GM12872 (cell line): ENCODE results near the gene HIVEP1.

Experiments used
- TF ChIP-seq, protein P1 (sequence below): IDR thresholded peaks from 3 replicates; pipeline ENCODE4 v1.5.1; 2011; ENCODE audit warnings: low read depth, mild to moderate bottlenecking, low read length, moderate library complexity; ENCODE audit not compliant: insufficient read depth

Gene HIVEP1

DNA sequence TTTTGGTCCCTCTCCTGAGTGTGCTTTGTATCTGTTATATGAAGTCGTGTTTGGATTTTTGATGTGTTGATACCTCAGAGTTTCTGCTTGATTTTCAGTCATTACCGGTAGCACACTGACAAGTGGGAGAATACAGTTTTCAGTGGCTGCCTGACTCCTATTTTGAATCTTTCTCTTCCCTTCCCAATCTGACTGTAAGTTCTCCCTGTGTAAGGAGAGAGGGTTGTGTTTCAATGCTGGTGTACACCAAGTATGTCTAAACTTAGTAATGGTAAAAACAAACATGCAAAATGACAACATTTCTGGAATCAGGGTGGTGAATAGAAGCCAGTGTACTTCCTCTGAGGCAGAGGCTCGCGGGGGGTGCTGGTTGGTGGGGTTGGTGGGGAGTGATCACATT lies 103.4 kb downstream of the HIVEP1 start:
- TF ChIP-seq, protein P1, sequence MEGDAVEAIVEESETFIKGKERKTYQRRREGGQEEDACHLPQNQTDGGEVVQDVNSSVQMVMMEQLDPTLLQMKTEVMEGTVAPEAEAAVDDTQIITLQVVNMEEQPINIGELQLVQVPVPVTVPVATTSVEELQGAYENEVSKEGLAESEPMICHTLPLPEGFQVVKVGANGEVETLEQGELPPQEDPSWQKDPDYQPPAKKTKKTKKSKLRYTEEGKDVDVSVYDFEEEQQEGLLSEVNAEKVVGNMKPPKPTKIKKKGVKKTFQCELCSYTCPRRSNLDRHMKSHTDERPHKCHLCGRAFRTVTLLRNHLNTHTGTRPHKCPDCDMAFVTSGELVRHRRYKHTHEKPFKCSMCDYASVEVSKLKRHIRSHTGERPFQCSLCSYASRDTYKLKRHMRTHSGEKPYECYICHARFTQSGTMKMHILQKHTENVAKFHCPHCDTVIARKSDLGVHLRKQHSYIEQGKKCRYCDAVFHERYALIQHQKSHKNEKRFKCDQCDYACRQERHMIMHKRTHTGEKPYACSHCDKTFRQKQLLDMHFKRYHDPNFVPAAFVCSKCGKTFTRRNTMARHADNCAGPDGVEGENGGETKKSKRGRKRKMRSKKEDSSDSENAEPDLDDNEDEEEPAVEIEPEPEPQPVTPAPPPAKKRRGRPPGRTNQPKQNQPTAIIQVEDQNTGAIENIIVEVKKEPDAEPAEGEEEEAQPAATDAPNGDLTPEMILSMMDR: no peak

DNA sequence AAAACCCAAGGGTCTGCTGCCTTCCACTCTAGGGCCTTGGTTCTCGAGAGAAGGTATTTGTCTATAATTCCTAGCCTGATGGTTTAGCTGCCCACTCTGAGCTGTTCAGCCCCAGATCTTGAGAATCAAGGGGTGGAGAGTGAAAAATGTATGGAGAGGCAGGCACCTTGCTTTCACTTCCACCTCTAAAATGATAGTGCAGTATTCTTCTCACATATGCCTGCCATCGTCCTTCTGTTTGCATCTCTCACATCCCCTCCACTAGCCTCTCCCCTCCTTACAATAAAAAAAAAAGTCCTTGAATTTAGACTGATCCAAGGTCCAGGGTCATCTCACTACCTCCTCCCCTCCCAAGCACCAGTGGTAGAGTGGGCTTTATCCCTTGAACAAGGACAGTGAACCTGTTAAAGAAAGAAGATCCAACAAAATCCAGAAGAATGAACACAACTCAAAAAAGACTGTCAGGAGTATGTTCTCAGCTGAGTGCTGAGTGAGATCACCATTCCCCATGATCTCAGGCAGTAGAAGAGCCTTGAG lies 104.2 kb downstream of the HIVEP1 start:
- TF ChIP-seq, protein P1: no peak

DNA sequence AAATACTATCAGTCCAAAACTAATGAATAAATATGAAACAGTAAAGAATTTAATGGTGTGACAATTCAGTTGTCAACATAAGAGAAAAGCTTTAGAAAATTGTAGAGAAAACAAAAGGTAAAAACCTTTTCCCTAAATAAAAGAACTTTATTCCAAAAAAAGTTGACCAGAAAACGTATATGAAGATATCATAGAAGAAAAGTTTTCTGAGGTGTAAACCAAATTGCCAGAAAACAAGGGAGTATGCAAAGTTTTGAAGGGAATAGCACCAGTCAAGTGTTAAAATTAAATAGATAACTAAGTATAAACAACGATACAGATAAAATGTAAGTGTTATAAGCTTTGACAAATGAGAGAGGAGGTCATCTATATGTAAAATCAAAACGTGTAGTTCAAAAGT lies 104.9 kb downstream of the HIVEP1 start:
- TF ChIP-seq, protein P1: no peak

DNA sequence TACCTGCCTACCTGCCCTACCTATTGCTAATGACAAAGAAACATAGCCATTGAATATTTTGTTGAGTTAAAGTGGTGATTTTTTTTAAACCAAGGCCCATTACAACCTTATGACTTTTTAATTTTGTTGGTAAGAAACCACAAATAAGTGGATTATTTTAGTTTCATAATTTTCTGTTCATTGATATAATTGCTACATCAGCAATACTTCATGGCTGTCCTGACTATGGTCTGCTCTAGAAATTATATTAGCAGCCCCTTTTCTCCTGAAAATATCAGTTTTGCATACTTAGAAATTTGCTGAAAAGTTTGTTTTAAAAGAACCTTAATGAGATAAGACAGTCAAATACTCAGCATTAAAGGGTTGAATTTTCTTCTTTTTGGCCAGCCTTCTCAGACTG lies 106.5 kb downstream of the HIVEP1 start:
- TF ChIP-seq, protein P1: no peak

DNA sequence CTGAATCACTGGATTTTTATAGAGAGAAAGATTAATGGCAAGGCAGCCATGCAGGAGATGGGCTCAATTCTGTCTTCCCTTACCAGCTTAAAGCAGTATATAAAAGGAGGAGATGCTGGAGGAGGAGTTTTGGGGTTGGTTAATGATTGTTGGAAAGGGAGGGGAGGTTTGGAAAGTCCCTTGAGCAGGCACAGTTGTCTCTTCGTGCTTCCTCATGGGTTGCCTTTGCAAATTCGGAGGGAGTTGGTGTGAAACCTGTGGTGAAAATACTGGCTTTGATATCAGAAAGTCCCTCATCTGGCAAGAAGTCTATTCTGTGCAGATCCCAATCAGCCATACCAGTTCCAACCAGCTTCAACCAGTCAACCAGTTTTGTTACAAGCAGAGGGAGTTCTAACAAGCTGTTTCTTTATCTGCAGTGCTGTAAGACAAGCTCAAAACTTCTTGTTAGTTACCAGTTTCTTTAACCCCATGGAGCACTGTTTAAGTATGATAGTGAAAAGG lies 107.0 kb downstream of the HIVEP1 start:
- TF ChIP-seq, protein P1: no peak

DNA sequence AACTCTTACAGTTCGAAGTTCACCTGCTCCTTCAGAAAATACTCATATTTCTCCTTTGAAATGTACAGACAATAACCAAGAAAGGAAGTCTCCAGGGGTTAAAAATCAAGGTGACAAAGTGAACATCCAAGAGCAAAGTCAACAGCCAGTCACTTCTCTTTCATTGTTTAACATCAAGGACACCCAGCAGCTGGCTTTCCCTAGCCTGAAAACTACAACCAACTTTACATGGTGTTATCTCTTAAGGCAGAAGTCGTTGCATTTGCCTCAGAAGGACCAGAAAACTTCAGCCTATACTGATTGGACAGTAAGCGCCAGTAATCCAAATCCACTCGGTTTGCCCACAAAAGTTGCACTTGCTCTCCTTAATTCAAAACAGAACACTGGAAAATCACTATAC lies 113.3 kb downstream of the HIVEP1 start:
- TF ChIP-seq, protein P1: no peak

DNA sequence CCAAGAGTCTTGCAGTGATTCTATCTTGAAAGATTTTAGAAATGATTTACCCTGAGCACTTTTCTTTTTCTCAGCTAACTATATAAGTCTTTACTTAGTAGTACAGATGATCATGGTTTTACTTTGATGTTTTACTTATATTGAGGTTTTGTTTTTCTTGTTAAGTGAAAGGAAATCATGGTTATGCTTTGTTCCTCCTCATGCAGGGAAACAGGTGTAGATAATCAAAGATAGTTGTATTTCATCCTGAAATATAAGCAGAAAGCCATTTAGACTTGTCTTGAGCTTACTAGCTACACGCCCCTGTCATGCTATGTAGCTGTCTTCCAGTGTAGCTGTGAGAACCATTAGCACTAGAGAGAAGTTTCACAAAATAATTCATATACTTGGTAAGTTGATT lies 113.9 kb downstream of the HIVEP1 start:
- TF ChIP-seq, protein P1: no peak
